GM12891 (cell line): ENCODE results near the gene SDC1.

Experiments used
- PAX5 ChIP-seq: IDR thresholded peaks from 2 replicates; pipeline ENCODE4 v1.6.1; 2011; ENCODE audit warnings: low read length, moderate library complexity, mild to moderate bottlenecking; ENCODE audit not compliant: insufficient read depth, severe bottlenecking
- POLR2A ChIP-seq: IDR thresholded peaks from 2 replicates; pipeline ENCODE4 v1.6.1; 2011; ENCODE audit warnings: low read depth, low read length, control low read depth
- POLR2AphosphoS5 ChIP-seq: IDR thresholded peaks from 2 replicates; pipeline ENCODE4 v1.6.1; 2011; ENCODE audit warnings: low read depth, low read length, control low read depth
- POU2F2 ChIP-seq: IDR thresholded peaks from 2 replicates; pipeline ENCODE4 v1.6.1; 2011; ENCODE audit warnings: low read depth, mild to moderate bottlenecking, control low read depth, low read length, moderate library complexity
- SPI1 ChIP-seq: IDR thresholded peaks from 2 replicates; pipeline ENCODE4 v1.6.1; 2011; ENCODE audit warnings: low read depth, low read length, control low read depth
- TAF1 ChIP-seq: IDR thresholded peaks from 2 replicates; pipeline ENCODE4 v1.6.1; 2011; ENCODE audit warnings: low read depth, low read length, control low read depth

DNA sequence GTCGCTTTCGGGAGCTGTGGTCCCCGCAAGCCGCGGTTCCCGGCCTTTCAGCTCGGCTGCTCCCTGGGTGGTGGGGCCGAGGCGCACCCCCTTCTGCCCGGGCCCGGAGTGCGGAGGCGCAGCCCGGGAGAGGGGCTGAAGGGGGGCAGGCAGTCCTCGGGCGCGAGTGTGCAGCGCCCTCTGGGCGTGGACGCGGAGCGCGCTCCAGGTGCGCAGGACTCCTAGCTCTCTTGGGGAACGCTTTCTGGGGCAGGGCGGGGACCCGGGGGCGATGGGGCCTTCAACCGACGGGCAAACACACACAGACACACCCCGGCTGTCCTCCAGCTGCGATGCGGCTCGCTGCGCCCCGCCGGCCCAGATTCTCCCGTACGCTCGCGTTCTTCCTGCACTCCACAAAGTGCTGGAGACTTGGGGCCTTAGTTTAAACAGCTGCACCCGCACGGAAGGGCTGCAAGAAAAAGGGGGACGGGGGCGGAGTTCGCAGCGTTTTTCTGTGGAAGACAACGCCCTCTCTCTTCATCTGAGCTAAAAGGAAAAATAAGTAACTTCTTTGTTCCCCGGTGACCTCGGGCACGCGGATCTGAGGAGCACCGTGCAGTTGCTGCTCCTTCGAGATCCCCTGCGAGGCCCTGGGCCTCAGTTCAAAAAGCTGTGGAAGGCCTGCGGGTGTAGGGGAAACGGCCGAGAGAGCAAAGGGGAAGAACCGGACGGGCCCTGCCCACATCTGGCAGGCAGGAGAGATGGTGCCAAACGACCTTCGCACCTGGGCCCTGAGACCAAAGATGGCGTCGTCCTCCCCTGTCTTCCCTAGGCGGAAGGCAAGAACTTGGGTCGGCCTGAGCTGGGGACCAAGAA is 593 bp upstream of the SDC1 start:
- TF ChIP-seq POLR2A (no peak), POLR2AphosphoS5 (no peak), PAX5 (no peak), POU2F2 (0 out of 2 replicates have a peak, but pooled peaks have one; percentile 12), SPI1 (no peak), TAF1 (no peak)
